Stimulated activated CD4-positive, alpha-beta T cell treated with anti-CD3 and anti-CD28 coated beads, TNF-alpha, amount 100 ng/mL, for 1 hour (primary cell): Measurements from ENCODE around the gene ARHGEF10L.

Experiments
- DNase-seq, 3 donors: peaks; one replicate each; pipeline ENCODE4 v3.0.0-alpha.2; 2020; ENCODE audit warnings: low read depth in 3 of 3, low spot score in 1 of 3

Gene ARHGEF10L

DNA sequence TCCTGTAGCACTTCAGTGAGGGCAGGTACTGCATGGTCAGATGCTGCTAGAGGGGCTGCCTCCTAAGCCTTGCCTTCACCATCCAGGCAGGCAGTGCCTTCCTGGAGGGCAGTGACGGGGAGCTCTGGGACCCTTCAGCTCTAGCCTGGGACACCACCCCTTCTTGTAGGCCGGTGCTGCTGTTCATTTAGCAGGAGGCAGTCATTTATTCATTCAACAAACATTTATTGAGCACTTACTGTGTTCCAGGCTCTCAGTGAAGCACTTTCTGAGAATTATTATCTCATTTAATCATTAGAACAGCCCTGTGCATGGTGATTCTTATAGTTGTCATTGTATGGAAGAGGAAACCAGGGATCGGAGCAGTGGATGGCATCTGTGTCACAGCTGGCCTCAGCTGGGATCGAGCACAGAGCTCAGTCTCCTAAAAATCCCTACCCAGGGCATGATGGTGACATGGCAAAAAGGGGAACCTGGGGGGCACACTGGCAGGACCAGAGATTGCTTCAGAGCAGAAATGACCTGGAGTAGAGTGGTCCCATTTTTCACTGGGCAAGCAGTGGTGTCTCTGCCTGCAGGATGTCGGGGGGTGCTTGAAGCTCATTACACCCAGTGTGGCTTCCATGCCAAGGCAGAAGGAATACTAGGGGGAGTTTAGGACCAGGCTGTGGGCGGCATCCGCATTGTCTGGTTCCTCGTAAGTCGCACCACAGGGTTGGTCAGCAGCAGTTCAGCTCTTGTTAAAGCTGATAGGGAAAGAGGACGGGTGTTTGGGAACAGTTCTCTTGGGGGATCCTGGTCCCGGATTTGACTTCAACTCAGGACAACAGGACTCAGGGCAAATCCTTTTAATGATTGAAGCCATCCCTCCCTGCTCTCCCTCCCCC is 28.8 kb downstream of the ARHGEF10L start:
- DNase-seq: no peak

GRCh38 chr1:17569200-17570139 is 30.0 kb downstream of the ARHGEF10L start:
- no peak for DNase-seq

DNA sequence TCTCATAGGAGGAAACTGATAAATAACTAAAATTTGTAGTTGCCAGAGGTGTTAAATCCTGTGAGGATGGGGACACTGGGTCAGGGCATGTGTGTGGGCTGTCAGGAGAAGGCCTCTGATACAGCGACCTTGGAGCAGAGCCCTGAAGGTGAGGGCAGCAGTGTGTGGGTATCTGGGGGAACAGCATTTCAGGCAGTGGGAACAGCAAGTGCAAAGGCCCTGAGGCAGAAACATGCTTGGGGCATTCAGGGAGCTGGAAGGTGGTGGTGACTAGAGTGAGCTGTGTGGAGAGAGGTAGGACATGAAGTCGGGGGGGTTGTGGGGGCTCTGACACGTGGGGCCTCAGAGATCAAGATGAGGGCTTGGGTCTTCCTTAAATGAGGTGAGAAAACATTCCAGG is 30.7 kb downstream of the ARHGEF10L start:
- no peak for DNase-seq

GRCh38 chr1:17572264-17572985 is 32.9 kb downstream of the ARHGEF10L start:
- no peak for DNase-seq

- DNase-seq: no peak
These were observed 34.1 kb downstream of the ARHGEF10L start for GRCh38 chr1:17573518-17574041.

DNA sequence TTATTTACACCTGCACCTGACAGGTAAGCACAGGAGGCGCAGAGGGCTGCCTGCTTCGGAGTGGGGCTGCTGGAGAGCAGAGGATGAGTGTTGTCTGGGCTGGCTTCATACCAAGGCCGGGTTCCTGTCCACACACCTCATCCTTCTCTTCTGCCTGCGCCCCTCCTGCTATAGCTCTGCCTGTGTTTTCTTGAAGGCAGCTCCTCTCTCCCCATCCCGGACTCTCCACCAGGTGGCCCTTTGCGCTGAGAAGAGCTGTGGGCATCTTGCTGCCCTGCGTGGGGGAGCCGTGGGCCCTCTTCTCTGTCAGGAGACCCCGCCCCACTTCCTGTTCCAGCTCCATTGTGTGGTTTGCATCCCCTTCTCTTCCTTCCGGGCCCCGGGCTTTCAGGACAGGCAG is 35.0 kb downstream of the ARHGEF10L start:
- no peak for DNase-seq

DNA sequence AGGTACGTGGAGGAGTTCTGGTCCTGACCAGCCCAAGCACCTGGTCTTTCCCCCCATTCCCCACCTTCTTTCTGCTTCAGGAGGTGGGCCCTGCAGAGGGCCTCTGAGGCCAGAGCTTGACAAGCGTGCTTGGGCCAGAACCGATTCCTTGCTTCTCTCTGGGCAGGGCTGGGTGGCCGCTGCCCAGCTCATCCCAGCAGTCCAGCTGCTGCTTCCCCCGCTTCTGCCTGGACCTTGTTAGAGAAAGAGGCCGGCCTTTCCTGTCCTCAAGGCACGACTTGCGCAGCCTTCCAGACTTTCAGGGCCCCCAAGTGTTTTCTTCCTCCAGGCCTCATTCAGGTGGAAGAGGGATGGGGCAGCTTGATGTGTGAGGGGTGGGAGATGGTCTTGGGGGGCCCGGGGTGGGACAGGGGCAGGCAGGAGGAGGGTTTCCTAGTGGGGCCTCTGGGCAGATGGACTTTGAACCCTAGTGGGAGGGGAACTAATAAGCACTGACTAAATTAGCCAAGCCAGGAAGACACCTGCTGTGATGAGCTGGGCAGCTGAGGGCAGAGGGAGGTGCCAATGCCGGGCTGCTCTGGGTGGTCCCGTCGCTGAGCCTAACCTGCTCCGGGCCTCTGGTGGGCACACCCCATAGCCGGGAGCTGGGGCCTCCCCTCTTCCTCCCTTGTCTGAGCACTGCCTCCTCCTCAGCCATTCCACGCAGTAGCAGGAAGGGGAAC is 36.5 kb downstream of the ARHGEF10L start:
- DNase-seq: no peak

DNA sequence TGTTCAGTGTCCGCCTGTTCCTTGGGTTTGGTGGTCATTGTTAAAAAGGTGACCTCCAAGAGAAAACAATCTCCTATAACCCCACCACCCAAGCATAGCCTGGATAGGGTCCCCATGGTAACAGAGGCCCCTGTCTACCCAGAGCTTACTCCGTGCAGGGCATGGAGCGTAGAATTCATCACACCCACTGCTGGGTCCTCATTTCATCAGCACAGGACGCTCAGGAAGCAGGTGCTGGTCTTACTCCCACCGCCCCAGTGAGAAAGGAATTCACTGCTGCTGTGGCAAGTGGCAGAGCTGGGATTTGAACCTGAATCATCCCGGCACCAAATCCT is 37.0 kb downstream of the ARHGEF10L start:
- DNase-seq: no peak

DNA sequence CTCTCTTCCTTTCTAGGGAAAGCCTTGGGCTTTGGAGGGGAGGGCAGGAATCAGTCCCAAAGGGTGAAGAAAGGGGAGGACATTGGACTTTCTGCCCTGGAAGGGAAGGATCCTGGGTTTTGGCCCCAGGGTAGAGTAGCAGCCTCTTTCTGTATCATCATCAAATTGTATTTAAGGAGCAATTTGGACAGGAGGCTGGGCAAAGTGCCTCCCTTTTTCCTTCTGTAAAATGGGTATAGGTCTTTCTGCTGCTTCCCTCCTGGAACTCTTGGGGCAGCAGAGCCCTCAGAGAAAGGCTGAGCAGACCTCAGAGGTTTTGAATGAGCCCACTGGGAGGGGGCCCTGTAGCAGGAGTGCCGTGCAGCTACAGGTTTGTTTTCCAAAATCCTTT is 38.4 kb downstream of the ARHGEF10L start:
- DNase-seq: no peak

GRCh38 chr1:17579951-17580939 is 40.7 kb downstream of the ARHGEF10L start:
- no peak for DNase-seq

DNA sequence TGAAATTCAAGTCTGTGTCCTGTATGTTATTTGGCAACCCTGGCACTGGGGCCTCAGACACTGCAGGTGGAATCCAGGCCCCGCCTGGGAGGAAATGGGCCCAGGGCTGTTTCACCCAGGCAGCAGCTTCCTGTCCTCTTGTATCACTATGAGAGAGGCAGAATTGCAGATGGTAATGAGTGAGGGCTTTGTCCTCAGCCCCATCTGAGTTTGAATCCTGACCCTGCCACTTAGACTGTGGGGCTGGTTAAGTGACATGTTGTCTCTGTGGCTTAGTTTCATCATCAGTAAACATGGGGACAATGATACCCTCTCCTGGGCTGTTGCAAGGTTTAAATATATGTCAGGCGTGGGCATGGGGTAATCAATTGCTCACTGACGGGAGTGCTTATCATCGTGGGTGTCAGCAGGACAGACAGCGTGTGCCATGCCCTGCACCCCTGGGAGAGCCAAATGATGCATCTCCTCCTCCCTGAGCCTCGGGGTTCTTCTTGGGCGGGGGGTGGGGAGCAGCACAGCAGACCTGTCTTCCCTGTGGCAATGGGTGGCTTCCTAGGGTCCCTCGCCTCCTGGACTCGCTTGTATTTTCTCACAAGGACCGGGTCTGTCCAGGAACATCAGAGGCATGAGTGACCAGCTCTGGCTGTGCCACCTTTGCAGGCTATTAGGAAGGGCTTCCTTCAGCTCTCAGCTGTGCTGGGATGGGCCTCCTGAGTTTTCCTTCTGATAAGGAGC is 42.1 kb downstream of the ARHGEF10L start:
- DNase-seq: no peak

DNA sequence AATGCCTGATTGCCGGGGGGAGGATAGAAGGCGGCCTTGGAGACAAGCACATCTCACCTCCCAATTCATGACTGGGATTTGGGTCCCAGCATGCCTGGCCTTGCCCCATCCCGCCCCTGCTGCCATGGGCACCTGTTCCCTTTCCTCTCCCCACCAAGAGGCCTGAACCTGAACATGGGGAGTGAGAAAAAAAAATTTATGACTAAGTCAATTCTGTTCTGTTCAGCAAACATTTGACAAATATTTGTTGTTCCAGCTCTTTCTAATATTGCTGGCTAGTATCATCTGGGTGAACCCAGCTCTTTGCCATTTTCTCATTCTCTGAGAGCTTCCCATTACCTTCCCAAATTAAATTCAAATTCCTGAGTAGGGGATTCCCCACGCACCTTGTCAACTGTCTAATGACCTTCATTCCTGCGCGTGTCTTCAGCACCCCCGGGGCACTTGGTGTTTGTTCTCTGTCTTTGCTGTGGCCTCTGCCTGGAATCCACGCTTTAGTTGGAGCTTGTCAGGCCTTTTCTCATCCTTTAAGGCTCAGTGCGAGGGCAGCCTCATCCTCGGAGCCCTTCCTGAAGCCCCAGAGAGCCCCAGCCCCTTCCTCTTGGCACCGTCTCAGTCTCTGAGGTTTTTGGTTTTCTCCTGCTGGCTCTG is 42.8 kb downstream of the ARHGEF10L start:
- no peak for DNase-seq

DNA sequence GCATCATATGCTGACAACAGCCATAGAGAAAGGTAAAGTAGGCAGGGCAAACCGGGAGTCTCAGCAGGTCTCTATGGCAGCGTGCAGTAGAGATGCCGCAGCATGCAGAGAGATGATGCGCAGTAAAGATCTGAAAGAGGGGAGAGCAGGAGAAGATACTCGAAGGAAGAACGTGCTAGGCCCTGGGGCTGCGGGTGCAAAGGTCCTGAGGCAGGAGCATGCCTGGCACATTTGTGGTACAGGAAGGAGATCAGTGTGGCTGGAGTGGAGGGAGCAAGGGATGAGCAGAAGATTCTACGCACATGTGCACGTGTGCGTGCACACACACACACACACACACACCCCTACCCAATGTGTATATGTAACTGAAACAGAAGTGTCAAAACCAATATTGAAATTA is 45.0 kb downstream of the ARHGEF10L start:
- no peak for DNase-seq

- DNase-seq: no peak
These were observed 45.9 kb downstream of the ARHGEF10L start for GRCh38 chr1:17585266-17585987.

DNA sequence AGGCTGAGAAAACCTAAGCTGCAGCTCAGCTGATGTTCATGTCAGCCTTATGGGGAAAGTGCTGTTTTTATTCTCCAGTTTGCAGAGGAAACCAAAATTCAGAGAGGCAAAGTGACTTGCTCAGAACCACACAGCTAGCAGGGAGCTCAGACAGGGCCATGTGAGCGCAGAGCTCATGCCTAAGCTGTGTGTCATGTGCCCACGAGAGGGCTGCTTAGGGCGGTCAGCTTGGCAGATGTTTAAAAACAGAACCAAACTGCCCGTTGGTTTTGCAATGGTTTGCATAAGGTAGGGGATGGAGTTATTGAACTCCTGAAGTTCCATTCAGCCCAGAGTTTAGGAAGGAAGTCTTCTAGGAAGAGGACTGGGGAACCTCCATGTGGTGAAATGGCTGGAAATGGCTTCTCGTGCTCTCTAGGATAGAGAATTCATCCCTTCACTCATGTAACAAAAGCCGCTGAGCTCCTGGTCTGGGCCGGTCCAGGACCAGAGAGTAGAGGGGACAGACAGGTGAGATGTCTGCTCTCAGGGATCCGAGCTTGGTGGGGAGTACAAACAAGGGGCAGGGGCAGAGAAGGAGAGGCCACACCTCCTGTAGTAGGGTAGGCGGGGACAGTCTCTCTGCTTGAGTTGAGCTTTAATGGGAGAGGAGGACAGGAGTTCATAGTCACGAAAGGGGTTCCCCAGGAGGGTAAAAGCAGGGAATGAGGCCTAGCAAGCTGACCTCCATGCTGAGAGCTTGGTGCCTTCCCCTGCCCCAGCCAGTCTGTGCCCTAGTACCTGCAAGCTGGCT is 46.9 kb downstream of the ARHGEF10L start:
- no peak for DNase-seq

GRCh38 chr1:17587693-17588047 is 48.2 kb downstream of the ARHGEF10L start:
- no peak for DNase-seq
